22Rv1 (cell line): ENCODE results near the gene MAML1.
A peak's percentile ranks its signal among the peaks of the same experiment; 100 is the strongest.

Experiments used
- H3K27ac ChIP-seq: fragments of 450-650 bp; 2 replicates; pipeline ENCODE4 v1.5.1; 2017
- ZFX ChIP-seq: fragments of 450-650 bp; IDR thresholded peaks from 2 replicates; pipeline ENCODE4 v1.6.1; 2017; ENCODE audit warnings: antibody characterized with exemption, borderline replicate concordance
- TF ChIP-seq, protein P1 (sequence below): fragments of 450-650 bp; IDR thresholded peaks from 2 replicates; pipeline ENCODE4 v1.5.1; 2017; ENCODE audit warnings: mild to moderate bottlenecking

The MAML1 gene

DNA sequence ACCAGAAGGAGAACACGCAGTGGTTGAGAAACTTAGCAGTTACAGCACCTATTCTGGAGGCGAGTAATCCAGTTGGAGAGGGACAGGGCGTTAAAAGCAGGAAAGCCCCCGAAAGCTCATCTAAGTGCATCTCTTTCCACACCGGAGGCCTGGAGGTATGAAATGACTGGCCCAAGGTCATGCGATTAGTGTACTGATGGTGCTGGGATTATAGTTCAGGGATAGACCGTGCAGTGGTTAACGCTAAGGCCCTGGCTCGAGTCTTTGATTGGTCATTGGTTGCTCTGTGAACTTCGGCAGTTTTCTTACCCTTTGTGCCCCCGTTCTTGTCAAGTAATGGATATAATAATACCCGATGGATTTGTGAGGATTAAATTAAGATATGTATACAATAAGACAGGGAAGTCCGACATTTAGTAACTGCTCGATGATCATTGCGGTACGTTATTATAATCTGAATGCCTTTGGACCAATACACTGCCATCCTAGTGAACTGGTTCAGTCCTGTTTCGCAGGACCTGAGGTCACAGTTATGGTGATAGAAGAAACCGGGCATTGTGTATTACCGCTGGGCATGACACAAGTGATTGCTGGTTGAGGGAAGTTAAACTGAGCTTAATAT is 32.9 kb upstream of the MAML1 start:
- H3K27ac ChIP-seq, result peak overlapping the region; percentile 95
- TF ChIP-seq, protein P1, sequence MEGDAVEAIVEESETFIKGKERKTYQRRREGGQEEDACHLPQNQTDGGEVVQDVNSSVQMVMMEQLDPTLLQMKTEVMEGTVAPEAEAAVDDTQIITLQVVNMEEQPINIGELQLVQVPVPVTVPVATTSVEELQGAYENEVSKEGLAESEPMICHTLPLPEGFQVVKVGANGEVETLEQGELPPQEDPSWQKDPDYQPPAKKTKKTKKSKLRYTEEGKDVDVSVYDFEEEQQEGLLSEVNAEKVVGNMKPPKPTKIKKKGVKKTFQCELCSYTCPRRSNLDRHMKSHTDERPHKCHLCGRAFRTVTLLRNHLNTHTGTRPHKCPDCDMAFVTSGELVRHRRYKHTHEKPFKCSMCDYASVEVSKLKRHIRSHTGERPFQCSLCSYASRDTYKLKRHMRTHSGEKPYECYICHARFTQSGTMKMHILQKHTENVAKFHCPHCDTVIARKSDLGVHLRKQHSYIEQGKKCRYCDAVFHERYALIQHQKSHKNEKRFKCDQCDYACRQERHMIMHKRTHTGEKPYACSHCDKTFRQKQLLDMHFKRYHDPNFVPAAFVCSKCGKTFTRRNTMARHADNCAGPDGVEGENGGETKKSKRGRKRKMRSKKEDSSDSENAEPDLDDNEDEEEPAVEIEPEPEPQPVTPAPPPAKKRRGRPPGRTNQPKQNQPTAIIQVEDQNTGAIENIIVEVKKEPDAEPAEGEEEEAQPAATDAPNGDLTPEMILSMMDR, result no peak
- no peak for TF ChIP-seq ZFX

DNA sequence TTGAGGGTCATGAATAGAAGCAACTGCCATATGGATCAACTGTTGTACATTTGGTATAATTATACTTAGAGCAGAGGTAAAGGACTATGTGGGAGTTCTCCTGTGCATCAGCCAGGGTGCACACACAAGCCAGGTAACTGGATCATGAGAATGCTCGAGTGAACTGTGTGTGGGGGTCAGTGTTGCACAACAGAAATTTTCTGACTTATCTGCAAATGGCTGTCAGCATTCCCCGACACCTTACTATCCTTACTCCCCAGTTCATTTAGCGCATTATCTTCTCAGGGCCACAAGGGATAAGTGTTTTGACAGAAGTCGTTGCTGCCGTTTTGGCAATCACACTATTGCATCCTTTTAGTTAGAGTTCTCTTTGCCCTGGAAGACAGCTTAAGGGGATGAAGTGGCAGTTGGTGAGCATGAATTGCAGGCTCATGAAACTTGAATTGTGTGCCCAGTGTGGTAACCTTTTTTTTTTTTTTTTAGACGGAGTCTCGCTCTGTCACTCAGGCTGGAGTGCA is 32.2 kb upstream of the MAML1 start:
- H3K27ac ChIP-seq, result peak overlapping the region; percentile 95
- TF ChIP-seq, protein P1, result no peak
- no peak for TF ChIP-seq ZFX

DNA sequence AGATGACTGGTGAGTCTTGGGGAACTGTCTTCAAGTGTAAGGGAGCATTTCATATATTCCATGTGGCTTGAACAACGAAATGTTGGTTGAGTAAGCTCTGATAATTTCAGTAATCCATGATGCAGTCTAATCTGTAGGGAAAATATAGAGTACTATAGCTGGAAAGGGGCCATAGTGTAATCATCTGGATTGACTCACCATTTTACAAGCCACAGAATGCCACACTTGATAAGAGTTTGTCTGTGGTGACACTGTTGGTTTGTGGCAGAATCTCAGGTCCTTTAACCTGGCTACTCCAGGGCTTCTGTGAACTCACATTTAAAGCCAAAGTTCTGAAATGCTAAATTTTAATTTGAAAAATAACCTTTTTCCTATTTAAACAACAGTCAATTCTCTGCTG is 16.3 kb upstream of the MAML1 start:
- TF ChIP-seq ZFX, result no peak
- TF ChIP-seq, protein P1, result no peak
- 0 out of 2 replicates have a peak overlapping the region, but pooled peaks have one; percentile 17 for H3K27ac ChIP-seq

DNA sequence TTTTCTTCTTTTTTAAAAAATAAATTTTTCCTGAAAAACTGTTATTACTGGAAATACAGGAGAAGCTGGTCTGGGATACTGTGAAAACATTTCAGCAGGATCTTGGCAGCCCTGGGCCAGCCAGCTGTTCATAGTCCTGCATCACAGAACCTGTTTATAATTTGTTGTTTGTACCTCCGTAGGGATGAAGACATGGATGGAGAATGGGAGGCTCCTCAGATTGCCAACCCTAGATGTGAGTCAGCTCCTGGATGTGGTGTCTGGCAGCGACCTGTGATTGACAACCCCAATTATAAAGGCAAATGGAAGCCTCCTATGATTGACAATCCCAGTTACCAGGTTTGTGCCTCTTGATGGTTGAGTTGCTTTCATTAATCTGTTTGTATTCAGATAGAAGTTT is 12.4 kb upstream of the MAML1 start:
- TF ChIP-seq ZFX, result no peak
- TF ChIP-seq, protein P1, result no peak
- no peak overlapping the region for H3K27ac ChIP-seq

DNA sequence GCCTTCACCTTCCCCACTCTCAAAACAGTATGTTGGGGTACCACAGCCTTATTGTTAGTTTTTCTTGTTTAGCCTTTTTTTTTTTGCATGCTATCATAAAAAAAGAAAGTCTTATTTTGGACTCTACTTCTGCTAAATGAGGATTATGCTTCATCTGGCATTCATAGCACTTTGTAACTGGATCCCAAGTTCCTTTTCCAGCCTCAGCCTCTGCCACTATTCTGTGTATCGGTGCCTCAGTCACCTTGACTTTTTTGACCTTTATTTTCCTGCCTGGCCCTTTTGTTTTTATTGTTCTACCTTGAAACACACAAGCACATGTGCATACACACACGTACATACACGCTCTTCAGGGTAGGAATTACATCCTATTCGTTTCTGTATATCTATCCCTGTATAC is 8.5 kb upstream of the MAML1 start:
- TF ChIP-seq, protein P1, result no peak
- no peak for TF ChIP-seq ZFX

DNA sequence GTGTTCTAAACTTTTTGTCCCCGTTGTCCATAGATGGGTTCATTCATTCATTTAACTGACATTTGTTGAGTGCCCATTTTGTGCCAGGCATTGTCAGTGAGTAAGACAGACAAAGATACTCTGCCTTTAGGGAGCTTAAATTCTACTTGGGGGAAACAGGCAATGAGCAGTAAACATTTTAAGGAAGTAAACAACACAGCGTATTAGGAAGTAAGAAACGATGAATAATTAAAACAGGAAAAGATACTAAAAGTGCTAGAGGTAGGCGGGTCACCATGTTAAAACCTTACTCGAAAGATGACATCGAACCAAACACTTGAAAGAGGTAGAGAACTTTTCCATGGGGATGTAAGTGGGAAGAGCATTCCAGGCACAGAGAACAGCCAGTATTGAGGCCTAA is 5.5 kb upstream of the MAML1 start:
- 0 out of 2 replicates have a peak overlapping the region, but pooled peaks have one; percentile 8 for H3K27ac ChIP-seq
- TF ChIP-seq, protein P1, result no peak
- no peak for TF ChIP-seq ZFX

More for the DNA sequence above, 8.5 kb upstream of the MAML1 start:
- H3K27ac ChIP-seq, result no peak overlapping the region

DNA sequence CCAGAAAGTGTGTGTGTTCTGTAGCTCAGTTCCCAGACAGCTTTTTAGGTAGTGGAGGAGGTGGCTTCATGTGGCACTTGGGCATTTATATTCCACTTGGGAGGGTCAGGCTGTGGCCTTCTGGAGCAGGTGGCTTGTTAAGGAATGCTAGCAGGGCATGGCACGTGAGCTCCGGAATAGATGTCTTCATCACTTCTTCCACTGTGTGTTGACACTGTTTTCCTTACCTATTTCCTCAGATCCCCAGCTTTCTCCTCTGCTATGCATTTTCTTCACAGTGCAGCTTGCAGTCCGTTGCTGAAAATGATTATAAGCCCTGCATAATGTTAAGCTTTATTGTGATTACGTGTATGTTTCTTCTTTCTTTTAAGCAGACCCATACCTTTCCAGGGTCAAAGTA is 3.3 kb upstream of the MAML1 start:
- TF ChIP-seq, protein P1, result no peak
- TF ChIP-seq ZFX, result no peak
- peak overlapping the region; percentile 84; the same call in 1 of the 2 replicates for H3K27ac ChIP-seq
